HFF-Myc (cell line): ENCODE data around the gene SNX15.
"Not testable (repeated sequence)": the region's sequence is repeated elsewhere in the genome, so short reads cannot be mapped to it uniquely, and the experiment has no call there.

Source experiments
- DNase-seq: peaks from one replicate; pipeline ENCODE4 v3.0.0-alpha.2; 2011; ENCODE audit warnings: low read depth; ENCODE audit errors: extremely low read depth
- H3K4me3 ChIP-seq: replicated peaks from 2 replicates; pipeline ENCODE4 v1.5.1; 2011; ENCODE audit warnings: low read depth, mild to moderate bottlenecking, control low read depth, low read length
- TF ChIP-seq, protein P1 (sequence below): IDR thresholded peaks from 2 replicates; pipeline ENCODE4 v1.5.1; 2012; ENCODE audit warnings: mild to moderate bottlenecking, low read depth, low read length, control low read depth; ENCODE audit errors: missing control alignments

The SNX15 gene

GRCh38 chr11:65027213-65028067, at the start of gene SNX15:
SNX15 (plus strand) TSS chr11:65027439; CDS start chr11:65027538, 99 bp downstream.
- TF ChIP-seq, protein P1, sequence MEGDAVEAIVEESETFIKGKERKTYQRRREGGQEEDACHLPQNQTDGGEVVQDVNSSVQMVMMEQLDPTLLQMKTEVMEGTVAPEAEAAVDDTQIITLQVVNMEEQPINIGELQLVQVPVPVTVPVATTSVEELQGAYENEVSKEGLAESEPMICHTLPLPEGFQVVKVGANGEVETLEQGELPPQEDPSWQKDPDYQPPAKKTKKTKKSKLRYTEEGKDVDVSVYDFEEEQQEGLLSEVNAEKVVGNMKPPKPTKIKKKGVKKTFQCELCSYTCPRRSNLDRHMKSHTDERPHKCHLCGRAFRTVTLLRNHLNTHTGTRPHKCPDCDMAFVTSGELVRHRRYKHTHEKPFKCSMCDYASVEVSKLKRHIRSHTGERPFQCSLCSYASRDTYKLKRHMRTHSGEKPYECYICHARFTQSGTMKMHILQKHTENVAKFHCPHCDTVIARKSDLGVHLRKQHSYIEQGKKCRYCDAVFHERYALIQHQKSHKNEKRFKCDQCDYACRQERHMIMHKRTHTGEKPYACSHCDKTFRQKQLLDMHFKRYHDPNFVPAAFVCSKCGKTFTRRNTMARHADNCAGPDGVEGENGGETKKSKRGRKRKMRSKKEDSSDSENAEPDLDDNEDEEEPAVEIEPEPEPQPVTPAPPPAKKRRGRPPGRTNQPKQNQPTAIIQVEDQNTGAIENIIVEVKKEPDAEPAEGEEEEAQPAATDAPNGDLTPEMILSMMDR, result peak; percentile 55

DNA sequence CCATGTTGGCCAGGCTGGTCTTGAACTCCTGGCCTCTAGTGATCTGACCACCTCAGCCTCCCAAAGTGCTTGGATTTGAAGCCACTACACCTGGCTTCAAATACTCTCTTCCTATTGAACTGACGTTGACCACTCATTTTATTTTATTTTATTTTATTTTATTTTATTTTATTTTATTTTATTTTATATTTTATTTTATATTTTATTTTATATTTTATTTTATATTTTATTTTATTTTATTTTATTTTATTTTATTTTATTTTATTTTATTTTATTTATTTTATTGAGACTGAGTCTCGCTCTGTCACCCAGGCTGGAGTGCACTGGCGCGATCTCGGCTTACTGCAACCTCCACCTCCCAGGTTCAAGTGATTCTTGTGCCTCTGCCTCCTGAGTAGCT, 43.9 kb upstream of the SNX15 start:
- H3K4me3 ChIP-seq, DNase-seq: not testable (repeated sequence)

More at GRCh38 chr11:65027213-65028067, at the start of gene SNX15:
- H3K4me3 ChIP-seq, result peak within 1 kb of the TSS; percentile 53
- peak; percentile 87 for DNase-seq

DNA sequence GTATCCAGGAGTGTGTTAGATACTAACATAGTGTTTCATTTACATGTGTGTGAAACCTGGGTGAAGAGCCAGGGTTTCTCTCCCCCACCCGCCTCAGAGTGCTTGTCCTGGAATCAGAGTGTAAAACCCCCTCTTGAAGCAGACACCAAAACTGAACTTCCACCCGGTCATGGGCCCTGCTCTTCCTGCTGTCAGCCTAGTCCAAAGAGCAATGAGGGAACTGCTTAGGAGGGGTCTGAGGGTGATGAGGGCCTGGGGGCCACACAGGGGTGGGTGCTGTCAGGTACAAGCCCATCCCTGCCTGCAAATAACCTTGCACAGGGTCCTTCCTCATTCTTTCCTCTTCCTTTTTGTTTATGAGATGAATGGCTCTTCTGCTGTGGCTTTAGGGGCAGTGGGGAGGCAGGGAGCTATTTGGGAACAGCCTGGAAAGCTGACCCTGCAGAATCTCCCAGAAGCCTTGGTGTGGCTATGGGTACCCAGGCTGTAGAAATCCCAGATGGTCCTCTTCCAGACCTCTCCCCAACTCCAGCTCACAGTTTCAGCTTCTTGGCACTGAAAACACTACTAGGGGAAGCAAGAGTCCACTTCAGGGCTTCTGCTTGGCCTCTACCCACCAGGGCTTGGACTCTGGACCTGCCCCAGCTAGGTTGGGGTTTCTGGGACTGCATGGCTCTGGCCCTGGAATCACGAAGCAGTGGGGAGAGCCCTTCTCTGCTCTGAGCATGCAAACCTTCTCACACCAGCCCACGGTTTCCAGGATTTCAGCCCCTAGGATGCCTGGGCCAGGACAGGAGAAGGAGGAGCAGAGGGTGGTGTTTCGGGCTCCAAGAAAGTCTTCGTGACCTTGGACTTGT, 39.0 kb upstream of the SNX15 start:
- H3K4me3 ChIP-seq, result no peak overlapping the region
- TF ChIP-seq, protein P1, result no peak
- DNase-seq, result no peak

- TF ChIP-seq, protein P1, result no peak
- no peak overlapping the region for H3K4me3 ChIP-seq
- no peak for DNase-seq
These were observed 37.8 kb upstream of the SNX15 start for GRCh38 chr11:64989416-64989815.

GRCh38 chr11:64990222-64990923, 36.9 kb upstream of the SNX15 start:
- H3K4me3 ChIP-seq, result no peak overlapping the region
- no peak for DNase-seq

DNA sequence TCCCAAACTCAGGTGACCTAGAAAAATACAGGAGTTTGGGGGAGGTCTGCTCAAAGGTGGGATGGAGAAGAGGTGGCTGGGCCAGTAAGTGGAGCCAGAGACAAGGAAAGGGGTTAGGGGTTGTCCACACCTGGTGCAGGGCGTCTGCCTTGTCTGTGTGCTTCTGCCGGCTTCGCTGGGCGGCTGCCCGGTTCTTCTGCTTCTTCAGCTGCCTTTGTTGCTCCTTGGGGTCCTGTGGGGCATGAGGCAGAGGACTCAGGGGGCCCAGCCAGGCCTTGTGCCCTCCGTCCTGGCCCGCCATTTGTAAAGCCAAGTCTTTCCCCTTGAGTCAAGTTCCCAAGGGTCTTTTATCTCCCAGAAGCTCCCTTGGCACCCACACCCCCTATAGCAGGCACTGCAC, 32.9 kb upstream of the SNX15 start:
- TF ChIP-seq, protein P1, result no peak
- H3K4me3 ChIP-seq, result no peak overlapping the region
- DNase-seq, result no peak

More at GRCh38 chr11:64990222-64990923, 36.9 kb upstream of the SNX15 start:
- TF ChIP-seq, protein P1, result no peak

DNA sequence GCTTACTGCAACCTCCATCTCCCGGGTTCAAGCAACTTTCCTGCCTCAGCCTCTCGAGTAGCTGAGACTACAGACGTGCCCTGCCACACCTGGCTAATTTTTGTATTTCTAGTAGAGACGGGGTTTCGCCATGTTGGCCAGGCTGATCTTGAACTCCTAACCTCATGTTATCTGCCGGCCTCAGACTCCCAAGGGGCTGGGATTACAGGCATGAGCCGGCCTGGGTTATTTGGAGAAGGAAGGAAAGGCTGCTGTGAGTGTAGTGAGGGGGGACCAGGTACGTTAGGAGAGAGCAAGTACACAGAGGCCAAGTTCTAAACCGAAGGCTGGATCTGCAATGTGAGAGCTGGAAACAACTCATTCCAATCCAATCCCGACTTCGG, 30.9 kb upstream of the SNX15 start:
- TF ChIP-seq, protein P1, result no peak
- DNase-seq, result no peak
- peak overlapping the region; percentile 39 for H3K4me3 ChIP-seq
